ENCODE results near the gene VTI1B. TPM values are rescaled to one million over a fixed set of nuclear protein-coding genes. Genes with fewer than 3 reads are reported as not detected.

Gene VTI1B, protein sequence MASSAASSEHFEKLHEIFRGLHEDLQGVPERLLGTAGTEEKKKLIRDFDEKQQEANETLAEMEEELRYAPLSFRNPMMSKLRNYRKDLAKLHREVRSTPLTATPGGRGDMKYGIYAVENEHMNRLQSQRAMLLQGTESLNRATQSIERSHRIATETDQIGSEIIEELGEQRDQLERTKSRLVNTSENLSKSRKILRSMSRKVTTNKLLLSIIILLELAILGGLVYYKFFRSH
- total RNA-seq, result 50.9 and 63.9 TPM in 2 replicates

GRCh38 chr14:67674480-67675218, at the start of gene VTI1B:
VTI1B (minus strand) TSS chr14:67674632; CDS start chr14:67674489, 143 bp downstream.

GRCh38 chr14:67701492-67701891, 27.1 kb upstream of the VTI1B start, which contains the start of gene RDH12:
RDH12 (plus strand) TSS chr14:67701886; CDS start chr14:67722643, 20,757 bp downstream.

GRCh38 chr14:67695394-67695949, 21.0 kb upstream of the VTI1B start, which contains the start of gene RDH11:
RDH11 (minus strand) TSS chr14:67695764; CDS start chr14:67695703, 61 bp downstream.

DNA sequence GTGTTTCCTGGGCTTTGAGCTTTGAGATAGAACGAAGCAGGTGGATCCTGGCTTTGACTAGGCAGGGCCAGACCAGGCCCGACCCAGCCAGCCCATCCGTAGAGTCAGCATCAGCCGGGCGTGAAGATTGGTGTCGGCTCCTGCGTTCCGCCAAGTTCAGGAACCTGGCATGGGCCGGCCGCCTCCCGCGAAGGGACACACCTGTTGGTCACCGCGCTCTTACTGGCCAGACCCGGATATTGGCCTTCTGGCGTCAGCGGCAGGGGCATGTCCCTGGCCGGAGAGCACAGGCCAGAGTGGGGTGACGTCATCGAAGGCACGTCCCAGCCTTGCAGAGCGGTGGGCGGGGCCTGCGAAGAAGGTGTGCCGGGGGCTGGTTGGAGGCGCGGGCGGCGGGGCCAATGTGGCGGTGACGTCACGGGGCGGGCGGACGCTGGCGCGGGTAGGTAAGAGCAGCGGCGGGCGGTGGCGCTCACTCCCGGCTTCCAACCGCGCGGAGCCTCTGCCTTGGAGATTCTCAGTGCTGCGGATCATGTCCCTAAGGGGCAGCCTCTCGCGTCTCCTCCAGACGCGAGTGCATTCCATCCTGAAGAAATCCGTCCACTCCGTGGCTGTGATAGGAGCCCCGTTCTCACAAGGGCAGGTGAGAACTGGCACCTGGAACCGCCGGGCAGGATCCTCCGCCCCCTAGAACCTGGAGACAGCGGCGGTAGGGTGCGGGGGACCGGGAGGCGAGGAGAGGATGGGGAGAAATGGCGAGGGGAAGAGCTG, 54.8 kb downstream of the VTI1B start, which contains the start of gene ARG2:
Gene ARG2 (plus strand): TSS at position 475 of the 771 bp plus-strand sequence. CDS start 58 bp downstream, at position 533.

DNA sequence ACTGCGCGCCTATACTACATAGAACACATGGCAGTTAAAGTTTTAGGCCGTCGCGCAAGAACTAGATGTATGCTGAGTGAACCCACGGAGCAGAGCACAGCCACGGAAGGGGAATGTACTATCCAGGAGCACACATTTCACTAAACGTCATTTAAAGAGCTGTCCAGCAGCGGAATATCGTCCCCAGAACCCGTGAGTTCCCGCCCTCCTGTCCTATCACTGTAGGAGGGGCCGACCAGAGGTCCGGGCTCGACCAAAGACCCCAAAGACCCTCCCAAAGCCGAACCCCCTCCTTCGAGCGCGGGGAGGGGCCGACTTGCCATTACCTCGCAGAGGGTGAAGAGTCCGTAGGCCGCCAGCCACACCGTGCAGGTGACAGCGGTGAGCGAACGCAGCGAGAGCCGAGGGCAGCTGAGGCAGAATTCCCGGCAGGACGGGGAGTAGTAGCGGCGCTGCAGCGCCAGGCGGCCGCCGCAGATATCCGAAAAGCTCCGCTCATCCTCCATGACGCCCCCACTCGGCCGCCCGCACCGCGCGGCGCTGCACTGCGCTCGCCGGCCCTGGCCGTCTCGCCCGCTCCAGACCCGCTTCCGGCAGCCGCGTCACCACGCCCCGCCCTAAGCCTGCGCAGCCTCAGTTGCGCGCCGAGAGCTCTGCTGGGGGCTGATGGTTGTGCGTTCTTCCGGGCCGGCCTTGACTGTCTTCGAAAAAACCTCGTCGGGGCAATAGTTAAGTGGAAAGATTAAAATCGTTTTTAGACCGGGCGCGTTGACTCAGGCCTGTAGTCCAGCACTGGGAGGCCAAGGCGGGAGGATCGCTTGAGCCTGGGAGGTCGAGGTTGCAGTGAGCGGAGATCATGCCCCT, 74.5 kb downstream of the VTI1B start, which contains the start of gene PIGH:
Gene PIGH (minus strand): TSS at position 571 of the 864 bp plus-strand sequence. CDS start 65 bp downstream, at position 506.

Other genes starting within 250 kb of the VTI1B start
- gene TMEM229B, start 185.9 kb downstream of the VTI1B start, total RNA-seq, result 0.33 and 0.62 TPM in 2 replicates
- gene PLEKHH1, start 141.3 kb downstream of the VTI1B start, total RNA-seq, result 0.62 and 0.77 TPM in 2 replicates
- gene PIGH, start 74.4 kb downstream of the VTI1B start, total RNA-seq, result 9.2 and 12.2 TPM in 2 replicates
- 3.5 and 5.6 TPM in 2 replicates for gene ARG2, start 54.7 kb downstream of the VTI1B start, total RNA-seq
- gene RDH11, start 21.1 kb upstream of the VTI1B start, total RNA-seq, result 196 and 238 TPM in 2 replicates
- under 0.01 TPM in 1 of 2 replicates, not detected in the other for gene RDH12, start 27.3 kb upstream of the VTI1B start, total RNA-seq
- gene ZFYVE26, start 142.0 kb upstream of the VTI1B start, total RNA-seq, result 19.6 and 20.7 TPM in 2 replicates
- gene RAD51B, start 145.1 kb upstream of the VTI1B start, total RNA-seq, result 21.1 and 27.2 TPM in 2 replicates